ENCODE measurements around the gene UBA1. TPM values are rescaled to one million over a fixed set of nuclear protein-coding genes. Genes with fewer than 3 reads are reported as not detected.

The UBA1 gene
- total RNA-seq, 1 donor from 2014 or later = 79.8 TPM

- DNase-seq (ENCODE audit: low read depth in 2 of 2) = no peak
Measured at GRCh38 chrX:47210661-47211425, 17.2 kb downstream of the UBA1 start.

DNA sequence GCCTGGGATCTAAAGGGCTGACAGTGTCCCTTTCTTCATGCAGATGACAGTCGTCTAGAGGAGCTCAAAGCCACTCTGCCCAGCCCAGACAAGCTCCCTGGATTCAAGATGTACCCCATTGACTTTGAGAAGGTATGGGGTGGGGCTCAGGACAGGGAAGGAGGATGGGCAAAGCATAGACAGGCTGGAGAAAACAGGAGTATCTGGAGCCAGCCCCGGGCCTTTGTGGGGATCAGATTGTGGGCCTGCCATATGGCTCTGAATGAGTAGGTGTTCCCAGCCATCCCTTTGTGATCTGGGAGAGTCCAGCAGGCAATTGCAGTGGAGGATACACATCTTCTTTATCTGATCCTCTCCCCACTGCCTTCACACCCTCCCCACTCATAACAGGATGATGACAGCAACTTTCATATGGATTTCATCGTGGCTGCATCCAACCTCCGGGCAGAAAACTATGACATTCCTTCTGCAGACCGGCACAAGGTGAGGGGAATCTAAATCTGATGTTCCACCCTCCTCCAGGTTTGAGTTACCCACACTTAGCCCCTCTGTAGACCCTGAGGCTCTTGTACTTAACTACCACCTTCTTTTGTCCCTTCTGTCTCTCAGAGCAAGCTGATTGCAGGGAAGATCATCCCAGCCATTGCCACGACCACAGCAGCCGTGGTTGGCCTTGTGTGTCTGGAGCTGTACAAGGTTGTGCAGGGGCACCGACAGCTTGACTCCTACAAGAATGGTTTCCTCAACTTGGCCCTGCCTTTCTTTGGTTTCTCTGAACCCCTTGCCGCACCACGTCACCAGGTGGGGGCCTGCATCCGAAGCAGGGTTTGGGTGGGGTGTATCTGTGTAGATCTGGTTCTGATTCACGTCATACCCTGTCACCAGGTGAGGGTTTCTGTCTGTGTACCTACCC is 19.0 kb downstream of the UBA1 start:
- DNase-seq (ENCODE audit: low read depth in 2 of 2) = no peak

GRCh38 chrX:47214435-47215077 is 20.9 kb downstream of the UBA1 start:
- no peak for DNase-seq (ENCODE audit: low read depth in 2 of 2)

DNA sequence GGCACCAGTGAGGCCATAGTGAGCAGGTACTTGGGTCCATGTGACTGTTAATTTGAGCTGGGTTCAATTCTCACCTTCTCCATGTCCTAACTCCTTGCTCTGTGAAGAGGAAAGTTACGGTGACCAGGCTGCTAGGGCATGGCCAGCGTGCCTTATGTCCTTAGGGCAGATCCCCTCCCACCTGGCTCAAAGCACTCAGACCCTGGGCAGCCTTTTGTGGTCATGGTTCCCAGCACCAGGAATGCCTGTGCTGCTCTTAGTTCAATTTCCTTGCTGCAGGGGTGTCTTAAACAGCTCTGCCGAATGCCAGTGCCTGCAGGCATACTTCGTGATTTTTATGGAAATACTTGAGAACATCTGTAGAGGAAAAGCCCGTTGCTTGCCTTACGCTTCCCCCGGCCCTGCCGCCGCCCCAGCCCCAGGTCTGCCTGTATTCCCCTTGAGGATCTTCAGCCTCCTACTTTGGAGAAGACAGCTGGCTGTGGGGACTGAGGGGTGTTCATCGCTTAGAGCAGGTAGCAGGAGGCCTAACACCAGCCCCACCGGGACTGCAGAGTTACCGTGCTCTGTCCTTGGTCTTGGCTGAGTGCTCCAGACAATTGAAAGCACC is 21.8 kb downstream of the UBA1 start:
- DNase-seq (ENCODE audit: low read depth in 2 of 2) = no peak

GRCh38 chrX:47216393-47216925 is 22.8 kb downstream of the UBA1 start:
- no peak for DNase-seq (ENCODE audit: low read depth in 2 of 2)

GRCh38 chrX:47217121-47217851 is 23.7 kb downstream of the UBA1 start:
- peak in 1 of 2 donors; percentile 71 for DNase-seq (ENCODE audit: low read depth in 2 of 2)

- peak; percentile 98 to 99 for DNase-seq (ENCODE audit: low read depth in 2 of 2)
Measured at GRCh38 chrX:47217852-47218279, 24.2 kb downstream of the UBA1 start.

- DNase-seq (ENCODE audit: low read depth in 2 of 2) = peak; percentile 85 to 93
Measured at GRCh38 chrX:47218280-47218919, 24.8 kb downstream of the UBA1 start, which contains the start of gene CDK16. CDK16 (plus strand) TSS chrX:47218681; CDS start chrX:47223558, 4,877 bp downstream.

GRCh38 chrX:47218920-47219815 is 25.5 kb downstream of the UBA1 start:
- peak; percentile 16 to 47 for DNase-seq (ENCODE audit: low read depth in 2 of 2)

DNA sequence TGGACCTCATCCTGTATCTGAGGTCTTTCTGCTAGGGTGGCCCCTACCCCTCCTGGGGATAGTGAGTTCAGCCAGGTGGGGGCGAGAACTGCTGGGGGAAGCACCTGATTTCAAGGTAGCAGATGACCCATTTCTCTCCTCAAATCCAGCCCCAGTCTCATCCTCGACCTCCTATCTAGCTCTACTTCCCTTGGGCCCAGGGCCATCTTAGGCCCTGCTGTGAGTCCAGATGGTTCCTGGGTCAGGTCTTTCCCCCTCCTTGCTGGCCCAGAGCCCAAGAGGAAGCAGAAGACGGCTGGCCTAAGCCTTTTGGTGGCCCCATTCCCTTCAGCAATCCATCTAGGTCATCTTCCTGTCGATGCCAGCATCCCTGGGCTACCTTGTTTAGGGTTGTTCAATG is 28.1 kb downstream of the UBA1 start:
- no peak for DNase-seq (ENCODE audit: low read depth in 2 of 2)

DNA sequence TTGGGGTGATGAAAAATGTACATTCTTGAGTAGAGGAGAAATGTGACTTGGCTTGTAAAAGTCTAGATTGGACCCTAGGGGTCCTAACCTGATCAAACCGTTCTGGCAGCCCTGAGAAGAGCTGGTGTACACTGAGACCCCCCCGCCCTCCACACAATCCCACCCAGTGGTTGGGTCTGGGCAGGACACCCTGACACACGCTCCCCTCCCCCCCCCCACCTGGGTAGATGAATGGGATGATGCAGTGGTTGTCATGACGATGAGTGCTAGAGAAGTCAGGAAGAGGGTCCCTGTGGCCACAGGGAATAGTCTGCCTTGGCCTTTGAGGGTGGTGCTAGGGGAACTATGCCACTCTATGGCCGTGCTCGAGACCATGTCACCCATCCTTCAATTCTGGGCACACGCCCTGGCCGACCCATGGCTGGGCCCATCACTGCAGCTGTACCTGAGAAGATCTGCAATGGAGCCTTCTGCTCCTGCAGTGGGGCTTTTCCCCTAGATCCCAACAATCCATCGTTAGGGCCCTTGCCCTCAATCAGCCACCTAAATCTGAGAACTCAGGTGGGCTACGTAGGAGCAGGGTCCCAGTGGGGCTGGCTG is 29.2 kb downstream of the UBA1 start:
- no peak for DNase-seq (ENCODE audit: low read depth in 2 of 2)

GRCh38 chrX:47223476-47224250 is 30.0 kb downstream of the UBA1 start:
- no peak for DNase-seq (ENCODE audit: low read depth in 2 of 2)

- DNase-seq (ENCODE audit: low read depth in 2 of 2) = no peak
Measured at GRCh38 chrX:47224266-47224895, 30.8 kb downstream of the UBA1 start.

DNA sequence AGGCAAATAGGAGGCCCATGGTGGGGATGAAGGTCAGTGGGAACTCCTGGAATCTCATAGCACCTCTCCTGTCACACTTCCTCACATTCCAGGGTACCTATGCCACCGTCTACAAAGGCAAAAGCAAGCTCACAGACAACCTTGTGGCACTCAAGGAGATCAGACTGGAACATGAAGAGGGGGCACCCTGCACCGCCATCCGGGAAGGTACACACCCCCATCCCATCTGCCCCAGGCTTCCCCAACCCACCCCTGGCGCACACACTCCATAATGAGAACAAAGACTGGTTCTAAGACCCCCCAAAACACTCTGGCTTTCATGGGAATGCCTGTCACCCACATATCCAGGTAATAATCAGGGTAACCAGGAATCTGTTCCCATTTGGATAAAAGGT is 31.3 kb downstream of the UBA1 start:
- no peak for DNase-seq (ENCODE audit: low read depth in 2 of 2)

- no peak for DNase-seq (ENCODE audit: low read depth in 2 of 2)
Measured at GRCh38 chrX:47226071-47226470, 32.4 kb downstream of the UBA1 start.

- DNase-seq (ENCODE audit: low read depth in 2 of 2) = no peak
Measured at GRCh38 chrX:47226531-47227333, 33.1 kb downstream of the UBA1 start.

GRCh38 chrX:47227334-47227583 is 33.6 kb downstream of the UBA1 start:
- no peak for DNase-seq (ENCODE audit: low read depth in 2 of 2)
